A673 (cell line): ENCODE measurements around the gene LAMB4. TPM values are rescaled to one million over a fixed set of nuclear protein-coding genes. Genes with fewer than 3 reads are reported as not detected.

Source experiments
- BruUV-seq: library from RNA; stranded (reverse); fragments of 400-500 nt; replicated peaks from 2 replicates; lab custom pipeline; 2021; lab: Mats Ljungman, UMichigan
- CTCF ChIA-PET: fragments of 300-600 bp; sonication (Branson Sonifier 250); formaldehyde crosslinking; loops from one replicate; lab custom pipeline; 2022; ENCODE audit warnings: antibody characterized with exemption; lab: Charles Lee
- POLR2A ChIA-PET: fragments of 300-600 bp; sonication (Branson Sonifier 250); formaldehyde crosslinking; loops from one replicate; lab custom pipeline; 2022; ENCODE audit warnings: antibody characterized with exemption; ENCODE audit not compliant: low non-redundant PET; lab: Charles Lee
- DNase-seq: peaks from one replicate; pipeline ENCODE4 v3.0.0-alpha.2; 2015; ENCODE audit warnings: low spot score
- H3K27ac ChIP-seq: fragments of 200-600 bp; sonication (generic); 2 replicates; pipeline ENCODE4 v1.5.1; 2016; ENCODE audit warnings: mixed run types, low read depth, mild to moderate bottlenecking, mixed read lengths, antibody characterized with exemption, low read length; ENCODE audit not compliant: poor library complexity, severe bottlenecking
- H3K27me3 ChIP-seq: fragments of 200-600 bp; sonication (generic); replicated peaks from 2 replicates; pipeline ENCODE4 v1.6.1; 2017; ENCODE audit warnings: mixed run types, low read depth, mild to moderate bottlenecking, mixed read lengths, antibody characterized with exemption, low read length; ENCODE audit not compliant: insufficient read depth, poor library complexity
- H3K36me3 ChIP-seq: fragments of 200-600 bp; sonication (generic); 2 replicates; pipeline ENCODE4 v1.6.1; 2016; ENCODE audit warnings: mixed run types, mild to moderate bottlenecking, mixed read lengths, antibody characterized with exemption, low read length; ENCODE audit not compliant: insufficient read depth, poor library complexity, severe bottlenecking
- H3K4me1 ChIP-seq: fragments of 200-600 bp; sonication (generic); 2 replicates; pipeline ENCODE4 v1.6.1; 2017; ENCODE audit warnings: mixed run types, mild to moderate bottlenecking, mixed read lengths, antibody characterized with exemption, low read length; ENCODE audit not compliant: insufficient read depth, poor library complexity, severe bottlenecking
- H3K4me3 ChIP-seq: fragments of 200-600 bp; sonication (generic); 2 replicates; pipeline ENCODE4 v1.5.1; 2016; ENCODE audit warnings: low read depth, mixed run types, mild to moderate bottlenecking, mixed read lengths, low read length; ENCODE audit not compliant: poor library complexity, severe bottlenecking
- H3K9me3 ChIP-seq: fragments of 200-600 bp; sonication (generic); 2 replicates; pipeline ENCODE4 v1.6.1; 2016; ENCODE audit warnings: mixed run types, low read depth, mild to moderate bottlenecking, mixed read lengths, antibody characterized with exemption, low read length; ENCODE audit not compliant: poor library complexity, severe bottlenecking
- EZH2 ChIP-seq: fragments of 200-600 bp; sonication (generic); IDR thresholded peaks from 2 replicates; pipeline ENCODE4 v1.6.1; 2017; ENCODE audit warnings: borderline replicate concordance, low read depth, mild to moderate bottlenecking, mixed read lengths, antibody characterized with exemption, low read length; ENCODE audit not compliant: poor library complexity, severe bottlenecking
- intact Hi-C: fragments of 100-400 bp; cut with micrococcal nuclease; formaldehyde crosslinking; loops from one replicate; pipeline ENCODE4 v1.10.0; 2022; ENCODE audit not compliant: unreplicated experiment
- total RNA-seq: library from RNA; stranded (reverse); gene quantifications from 2 replicates; pipeline ENCODE4 v1.2.3, GENCODE V29; 2021
- TF ChIP-seq, protein P1 (sequence below): fragments of 300-800, 200-600 bp; sonication (generic); conservative IDR thresholded peaks from 2 replicates; pipeline ENCODE4 v1.5.1; 2017; ENCODE audit warnings: low read depth, mild to moderate bottlenecking, antibody characterized with exemption, low read length, moderate library complexity, mixed read lengths

The LAMB4 gene
- total RNA-seq, 1 experiment from 2014 or later: 0.21 TPM

DNA sequence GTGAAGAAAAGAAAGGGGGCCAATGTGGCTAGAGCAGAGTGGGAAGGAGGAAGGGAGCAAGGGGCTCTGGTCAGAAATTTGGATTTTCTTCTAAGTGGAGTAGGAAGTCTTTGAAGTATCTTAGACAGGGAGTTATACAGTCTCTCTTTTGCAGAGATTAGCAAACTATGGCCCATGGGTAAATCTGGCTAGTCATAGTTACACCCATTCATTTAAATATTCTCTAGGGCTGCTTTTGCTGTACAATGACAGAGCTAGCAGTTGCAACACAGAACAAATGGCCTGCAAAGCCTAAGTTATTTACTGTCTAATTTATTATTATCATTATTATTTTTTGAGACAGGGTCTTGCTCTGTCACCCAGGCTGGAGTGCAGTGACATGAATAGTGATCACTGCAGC is 10.5 kb upstream of the LAMB4 start:
- intact Hi-C loops: loop anchor here (10.0 kb wide), 2 partner anchors 206 to 396 kb away; partner anchors contain the start of gene CBLL1
- no TSS peak for BruUV-seq
- POLR2A ChIA-PET: no interaction called here
- TF ChIP-seq, protein P1, sequence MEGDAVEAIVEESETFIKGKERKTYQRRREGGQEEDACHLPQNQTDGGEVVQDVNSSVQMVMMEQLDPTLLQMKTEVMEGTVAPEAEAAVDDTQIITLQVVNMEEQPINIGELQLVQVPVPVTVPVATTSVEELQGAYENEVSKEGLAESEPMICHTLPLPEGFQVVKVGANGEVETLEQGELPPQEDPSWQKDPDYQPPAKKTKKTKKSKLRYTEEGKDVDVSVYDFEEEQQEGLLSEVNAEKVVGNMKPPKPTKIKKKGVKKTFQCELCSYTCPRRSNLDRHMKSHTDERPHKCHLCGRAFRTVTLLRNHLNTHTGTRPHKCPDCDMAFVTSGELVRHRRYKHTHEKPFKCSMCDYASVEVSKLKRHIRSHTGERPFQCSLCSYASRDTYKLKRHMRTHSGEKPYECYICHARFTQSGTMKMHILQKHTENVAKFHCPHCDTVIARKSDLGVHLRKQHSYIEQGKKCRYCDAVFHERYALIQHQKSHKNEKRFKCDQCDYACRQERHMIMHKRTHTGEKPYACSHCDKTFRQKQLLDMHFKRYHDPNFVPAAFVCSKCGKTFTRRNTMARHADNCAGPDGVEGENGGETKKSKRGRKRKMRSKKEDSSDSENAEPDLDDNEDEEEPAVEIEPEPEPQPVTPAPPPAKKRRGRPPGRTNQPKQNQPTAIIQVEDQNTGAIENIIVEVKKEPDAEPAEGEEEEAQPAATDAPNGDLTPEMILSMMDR: no peak
- no peak for TF ChIP-seq EZH2
- no peak overlapping the region for H3K4me3 ChIP-seq
- CTCF ChIA-PET: no interaction called here
- H3K4me1 ChIP-seq: no peaks in the 10 kb centered on the region
- no peak for DNase-seq
- no peaks in the 10 kb centered on the region for H3K36me3 ChIP-seq
- H3K27ac ChIP-seq: no peak overlapping the region
- no peaks in the 10 kb centered on the region for H3K9me3 ChIP-seq
- no peaks in the 10 kb centered on the region for H3K27me3 ChIP-seq

DNA sequence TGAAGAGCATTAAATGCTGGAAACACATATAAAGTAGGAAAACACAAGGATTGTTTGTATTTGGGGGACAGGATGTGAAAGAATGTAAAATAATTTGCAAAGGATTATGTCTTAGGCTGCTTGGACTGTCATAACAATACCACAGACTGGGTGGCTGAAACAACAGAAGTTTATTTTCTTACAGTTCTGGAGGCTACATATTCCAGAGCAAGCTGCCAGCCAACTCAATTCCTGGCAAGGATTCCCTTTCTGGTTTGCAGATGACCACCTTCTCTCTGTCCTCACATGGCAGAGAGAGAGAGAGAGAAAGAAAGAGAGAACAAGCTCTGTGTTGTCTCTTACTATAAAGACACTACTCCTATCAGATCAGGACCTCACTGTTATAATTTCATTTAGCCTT is 8.8 kb upstream of the LAMB4 start:
- no peak overlapping the region for H3K4me3 ChIP-seq
- H3K36me3 ChIP-seq: no peaks in the 10 kb centered on the region
- POLR2A ChIA-PET: no interaction called here
- TF ChIP-seq EZH2: no peak
- TF ChIP-seq, protein P1: no peak
- no peak overlapping the region for H3K27ac ChIP-seq
- H3K27me3 ChIP-seq: no peaks in the 10 kb centered on the region
- DNase-seq: no peak
- CTCF ChIA-PET: no interaction called here
- H3K4me1 ChIP-seq: no peaks in the 10 kb centered on the region
- H3K9me3 ChIP-seq: no peaks in the 10 kb centered on the region
- intact Hi-C loops: no loop called here
- BruUV-seq: no TSS peak

DNA sequence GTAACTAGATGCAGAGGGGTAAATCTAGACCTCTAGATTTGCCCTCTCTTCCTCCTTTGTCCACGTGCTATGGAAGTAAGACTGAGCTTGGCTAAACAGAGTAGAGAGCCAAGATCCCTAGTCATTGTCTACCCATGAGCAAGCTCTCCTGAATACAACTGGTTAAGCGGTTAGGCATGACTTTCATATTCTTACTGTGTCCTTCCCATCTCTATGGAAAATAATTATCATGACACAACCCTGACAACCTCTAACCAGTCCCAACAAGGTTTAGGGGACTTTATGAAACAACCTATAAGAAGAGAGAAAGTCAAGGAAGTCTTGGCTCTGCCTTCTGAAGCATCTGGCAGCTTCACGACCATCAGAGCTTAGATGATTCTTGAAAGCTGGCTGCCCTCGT is 7.8 kb upstream of the LAMB4 start:
- Histone ChIP-seq H3K4me3 (no peak overlapping the region), H3K27ac (no peak overlapping the region), H3K36me3 (no peaks in the 10 kb centered on the region), H3K9me3 (no peaks in the 10 kb centered on the region), H3K4me1 (peaks cover 1% of the 10 kb centered on the region), H3K27me3 (no peaks in the 10 kb centered on the region)
- ChIA-PET POLR2A (no interaction called here), CTCF (no interaction called here)
- no peak for TF ChIP-seq EZH2
- TF ChIP-seq, protein P1: no peak
- intact Hi-C loops: no loop called here
- DNase-seq: no peak
- no TSS peak for BruUV-seq
